HFF-Myc (cell line): ENCODE results near the gene LLGL1.

ENCODE experiments used
- DNase-seq: peaks from one replicate; pipeline ENCODE4 v3.0.0-alpha.2; 2011; ENCODE audit warnings: low read depth; ENCODE audit errors: extremely low read depth
- H3K4me3 ChIP-seq: replicated peaks from 2 replicates; pipeline ENCODE4 v1.5.1; 2011; ENCODE audit warnings: low read depth, mild to moderate bottlenecking, control low read depth, low read length
- CTCF ChIP-seq: IDR thresholded peaks from 2 replicates; pipeline ENCODE4 v1.5.1; 2012; ENCODE audit warnings: mild to moderate bottlenecking, low read depth, low read length, control low read depth; ENCODE audit errors: missing control alignments

Gene LLGL1

GRCh38 chr17:18182110-18182977 lies 43.1 kb upstream of the LLGL1 start:
- peak overlapping the region; percentile 94 for H3K4me3 ChIP-seq
- no peak for DNase-seq
- no peak for TF ChIP-seq CTCF

GRCh38 chr17:18182978-18183333 lies 42.5 kb upstream of the LLGL1 start:
- DNase-seq = no peak
- H3K4me3 ChIP-seq = peak overlapping the region; percentile 94
- TF ChIP-seq CTCF = no peak

GRCh38 chr17:18183334-18184142 lies 41.9 kb upstream of the LLGL1 start, which contains the start of gene ALKBH5:
Gene ALKBH5, plus strand, starts transcription at chr17:18183828. Its CDS starts 416 bp downstream, at chr17:18184244.
- peak; percentile 41 for TF ChIP-seq CTCF
- peak; percentile 99 for DNase-seq
- peak within 1 kb of the TSS; percentile 94 for H3K4me3 ChIP-seq

GRCh38 chr17:18184143-18185031 lies 41.0 kb upstream of the LLGL1 start:
- peak overlapping the region; percentile 94 for H3K4me3 ChIP-seq
- no peak for DNase-seq
- no peak for TF ChIP-seq CTCF

GRCh38 chr17:18185391-18185790 lies 40.0 kb upstream of the LLGL1 start:
- H3K4me3 ChIP-seq = peak overlapping the region; percentile 94
- DNase-seq = no peak
- TF ChIP-seq CTCF = no peak
